Non-pigmented ciliary epithelial cell (primary cell): ENCODE data around the gene TRMT2B.
A peak's percentile ranks its signal among the peaks of the same experiment; 100 is the strongest.
"Not testable (repeated sequence)": the region's sequence is repeated elsewhere in the genome, so short reads cannot be mapped to it uniquely, and the experiment has no call there.

Experiments used
- DNase-seq: peaks from one replicate; pipeline ENCODE4 v3.0.0-alpha.2; 2010; ENCODE audit warnings: low read depth

TRMT2B gene

DNA sequence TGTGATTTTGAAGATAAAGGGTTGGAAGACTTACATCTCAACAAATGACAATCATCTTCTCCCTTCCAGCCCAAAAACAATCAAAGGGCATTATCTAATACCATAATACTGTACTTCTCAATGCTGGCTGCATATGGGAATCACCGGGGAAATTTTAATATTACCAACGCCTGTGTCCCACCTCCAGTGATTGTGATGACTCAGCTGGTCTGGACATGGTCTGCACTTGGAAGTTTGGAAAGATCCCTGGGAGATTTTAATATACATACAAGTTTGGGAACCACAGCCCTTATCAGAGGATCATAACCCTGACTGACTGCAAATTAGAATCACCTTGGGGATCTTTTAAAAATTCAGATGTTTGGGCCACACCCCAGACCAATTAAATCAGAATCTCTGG, 52.5 kb downstream of the TRMT2B start:
- DNase-seq, result no peak

DNA sequence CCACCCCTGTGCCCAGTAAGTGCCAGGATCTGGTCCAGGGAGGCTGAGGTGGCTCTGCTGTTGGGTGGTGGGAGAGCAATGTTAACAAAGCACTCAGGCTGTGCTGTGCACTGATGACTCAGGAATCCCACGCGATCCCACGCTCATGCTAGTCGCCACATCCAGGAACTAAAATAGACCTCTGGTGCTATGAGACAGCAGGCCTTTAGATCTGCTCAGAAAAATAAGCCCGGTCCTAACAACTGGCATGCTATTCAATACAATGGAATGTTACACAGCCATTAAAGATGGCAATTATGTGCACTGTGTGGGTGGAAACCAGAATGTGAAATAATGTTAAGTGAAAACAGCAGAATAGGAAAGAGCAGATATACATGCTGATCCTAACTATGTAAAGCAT, 56.4 kb downstream of the TRMT2B start:
- peak; percentile 89 for DNase-seq

DNA sequence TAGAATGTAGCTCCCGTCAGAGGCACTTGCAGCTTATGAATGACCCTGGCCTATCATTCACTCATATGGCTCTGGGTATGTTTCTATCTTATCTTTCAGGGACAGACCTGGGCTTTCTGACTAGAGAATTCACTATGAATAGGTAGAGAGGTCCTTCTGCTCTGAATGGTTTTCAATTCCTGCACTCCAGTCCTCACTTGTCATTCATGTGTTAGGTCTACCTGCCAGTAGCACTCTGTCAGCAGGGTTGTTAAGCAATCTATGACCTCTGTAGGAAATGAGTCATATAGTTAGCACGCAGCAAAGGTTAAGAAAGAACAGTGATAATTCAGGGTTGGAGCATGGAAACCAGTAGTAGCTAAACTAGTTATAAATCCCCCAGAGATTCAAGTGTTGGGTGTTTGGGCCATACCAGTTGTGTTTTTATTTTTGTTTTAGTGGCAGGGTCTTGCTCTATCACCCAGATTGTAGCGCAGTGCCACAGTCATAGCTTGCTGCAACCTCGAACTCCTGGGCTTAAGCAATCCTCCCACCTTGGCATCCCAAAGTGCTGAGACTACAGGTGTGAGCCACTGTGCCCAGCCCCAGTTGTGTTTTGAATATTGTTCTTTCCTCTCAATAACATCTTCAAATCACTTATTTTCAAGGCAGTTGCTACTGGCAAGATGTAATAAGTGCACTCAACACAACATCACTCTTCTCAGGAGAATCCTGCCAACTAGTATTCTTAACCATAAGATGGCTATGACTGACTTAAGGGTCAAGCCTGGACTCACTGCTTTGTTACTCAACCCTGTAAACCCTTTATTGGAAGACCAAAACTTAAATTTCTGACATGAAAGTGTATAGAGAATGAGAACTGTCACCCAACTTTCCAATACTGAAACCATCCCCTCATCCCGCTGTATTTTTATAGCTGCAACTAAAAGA, 57.3 kb downstream of the TRMT2B start:
- DNase-seq, result no peak

DNA sequence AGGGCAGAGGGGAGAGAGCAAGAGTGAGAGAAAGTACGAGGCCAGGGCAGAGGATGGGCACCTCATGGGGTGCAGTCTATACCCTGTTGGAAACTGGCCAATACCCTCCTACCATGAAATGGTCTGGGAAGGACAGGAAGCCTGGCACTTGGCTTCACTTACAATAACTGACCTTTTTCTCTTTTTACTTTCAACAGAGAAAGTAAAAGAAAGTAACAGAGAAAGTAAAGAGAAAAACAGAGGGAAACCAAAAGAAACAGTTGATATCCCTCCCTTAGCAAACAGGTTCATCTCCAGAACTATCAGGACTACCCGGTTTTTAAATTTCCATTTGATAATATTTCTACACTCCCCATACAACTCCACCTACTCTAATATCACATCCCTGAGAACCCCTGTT, 61.8 kb downstream of the TRMT2B start:
- DNase-seq, result no peak

DNA sequence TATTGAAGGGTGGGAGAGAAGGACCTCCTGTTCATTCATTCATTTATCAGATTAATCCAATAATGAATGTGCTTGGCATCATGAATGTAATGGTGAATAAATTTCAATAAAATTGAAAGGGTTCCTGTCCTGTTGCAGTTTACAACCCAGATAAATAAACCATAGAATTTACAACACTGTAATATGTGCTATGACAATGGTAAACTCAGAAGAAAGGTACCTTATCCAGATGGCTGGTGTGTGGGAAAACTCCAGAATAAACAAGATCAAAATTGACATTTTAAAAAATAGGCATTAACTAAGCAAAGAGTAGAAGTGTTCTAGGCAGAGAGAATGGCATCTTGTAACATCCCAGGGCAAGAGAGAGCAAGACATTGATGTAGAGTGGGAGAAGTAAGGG, 67.1 kb downstream of the TRMT2B start:
- DNase-seq, result no peak

DNA sequence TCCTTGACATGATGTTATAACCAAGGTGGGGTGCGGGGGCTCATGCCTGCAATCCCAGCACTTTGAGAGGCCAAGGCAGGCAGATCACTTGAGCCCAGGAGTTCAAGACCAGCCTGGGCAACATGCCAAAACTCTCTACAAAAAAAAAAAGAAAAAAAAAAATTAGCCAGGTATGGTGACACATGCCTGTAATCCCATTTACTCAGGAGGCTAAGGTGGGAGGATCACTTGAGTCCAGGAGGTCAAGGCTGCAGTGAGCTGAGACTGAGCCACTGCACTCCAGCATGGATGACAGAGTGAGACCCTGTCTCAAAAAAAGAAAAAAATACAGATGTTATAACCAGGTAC, 70.4 kb downstream of the TRMT2B start:
- not testable (repeated sequence) for DNase-seq

DNA sequence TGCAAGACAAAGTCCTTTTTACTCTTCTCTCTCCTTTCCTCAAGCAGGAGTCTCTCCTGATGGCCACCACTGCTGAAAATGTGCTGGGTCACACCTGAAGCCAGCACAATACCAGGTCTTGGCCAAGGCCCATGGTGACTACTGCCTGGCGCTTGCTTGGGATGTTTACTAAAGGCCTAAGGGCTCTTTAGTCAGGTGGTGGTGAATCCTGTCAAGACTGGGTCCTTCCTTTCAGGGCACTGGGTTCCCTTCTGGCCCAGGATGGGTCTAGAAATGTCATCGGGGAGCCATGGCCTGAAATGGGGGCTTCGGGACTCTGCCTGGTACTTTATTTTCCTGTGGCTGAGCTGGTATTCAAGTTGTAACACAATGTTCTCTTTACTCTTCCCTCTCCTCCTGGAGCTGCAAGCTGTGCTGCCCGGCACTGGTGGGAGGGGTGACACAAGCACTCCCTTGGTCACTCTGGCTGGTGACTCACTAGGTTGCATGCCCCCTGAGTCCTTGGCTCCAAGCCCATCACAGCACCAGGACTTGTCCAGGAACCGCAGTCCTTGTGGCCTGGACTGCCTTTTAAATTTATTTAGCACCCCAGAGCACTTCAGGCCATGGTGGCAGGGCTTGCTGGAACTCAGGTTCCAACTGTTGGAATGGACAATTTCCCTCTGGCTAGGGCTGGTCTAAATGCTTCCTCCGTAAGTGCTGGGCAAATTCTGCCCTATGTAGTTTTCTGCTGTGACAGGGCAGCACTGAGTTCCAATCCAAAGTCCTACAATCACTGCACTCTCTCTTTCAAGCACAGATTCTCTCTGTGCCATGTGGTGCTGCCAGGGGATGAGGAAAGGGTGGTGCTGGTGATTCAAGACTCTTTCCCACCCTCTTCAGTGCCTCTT, 71.1 kb downstream of the TRMT2B start:
- peak; percentile 34 for DNase-seq

DNA sequence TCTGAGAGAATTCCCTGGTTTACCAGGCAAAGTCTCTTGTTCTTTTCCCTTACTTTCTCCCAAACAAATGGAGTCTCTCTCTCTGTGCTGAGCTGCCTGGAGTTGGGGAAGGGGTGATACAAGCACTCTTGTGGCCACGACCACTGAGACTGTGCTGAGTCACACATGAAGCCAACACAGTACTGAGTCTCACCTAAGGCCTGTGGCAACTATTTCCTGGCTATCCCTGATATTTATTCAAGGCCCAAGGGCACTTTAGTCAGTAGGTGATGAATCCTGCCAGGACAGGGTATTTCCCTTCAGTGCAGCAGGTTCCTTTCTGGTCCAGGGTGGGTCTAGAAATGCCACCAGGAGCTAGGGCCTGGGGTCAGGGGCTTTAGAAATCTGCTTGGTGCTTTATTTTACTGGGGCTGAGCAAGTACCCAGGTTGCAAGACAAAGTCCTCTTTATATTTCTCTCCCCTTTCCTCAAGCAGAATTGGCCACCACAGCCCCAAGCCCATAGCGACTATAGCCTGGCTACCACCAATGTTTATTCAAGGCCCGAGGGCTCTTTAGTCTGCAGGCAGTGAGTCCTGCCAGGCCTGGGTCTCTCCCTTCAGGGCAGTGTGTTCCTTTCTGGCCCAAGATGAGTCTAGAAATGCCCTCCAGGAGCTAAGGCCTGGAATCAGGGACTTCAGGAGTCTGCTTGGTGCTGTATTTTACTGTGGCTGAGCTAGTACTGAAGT, 71.9 kb downstream of the TRMT2B start:
- DNase-seq, result no peak

DNA sequence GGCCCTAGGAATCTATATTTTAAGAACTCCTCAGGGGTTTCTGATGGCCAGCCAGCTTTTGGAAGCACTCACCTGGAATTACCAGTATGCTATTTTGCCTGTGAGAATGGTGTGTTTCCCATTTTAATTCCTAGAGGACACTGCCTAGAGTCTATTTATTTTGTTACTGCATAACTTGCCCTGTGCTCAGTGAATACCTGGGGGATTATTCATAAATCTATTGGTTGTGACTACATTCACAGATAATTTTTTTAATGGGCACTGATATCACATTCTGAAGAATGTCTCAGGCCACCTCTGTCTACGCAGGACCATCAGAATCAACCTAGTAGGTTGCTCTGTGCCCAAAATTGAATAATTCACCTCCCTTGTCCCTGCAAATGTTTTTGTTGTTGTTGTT, 75.7 kb downstream of the TRMT2B start:
- DNase-seq, result no peak

DNA sequence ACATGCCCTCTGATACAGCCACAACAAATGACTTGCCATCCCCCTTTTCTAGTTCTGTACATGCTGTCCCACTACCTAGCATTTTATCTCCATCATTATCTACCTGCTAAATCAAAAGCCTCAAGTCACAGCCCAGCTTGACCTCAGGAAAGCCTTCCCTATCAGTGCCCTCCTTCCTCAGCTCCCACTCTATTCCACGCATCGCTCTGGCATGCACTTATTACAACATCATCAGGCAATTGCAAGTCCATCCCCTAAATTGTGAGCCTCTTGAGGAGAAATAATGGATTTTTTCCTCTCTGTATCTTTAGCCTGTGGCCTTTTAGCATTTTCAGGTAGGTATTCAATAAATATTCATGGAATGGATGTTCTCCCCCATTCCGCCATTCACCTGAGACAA, 76.7 kb downstream of the TRMT2B start:
- no peak for DNase-seq

DNA sequence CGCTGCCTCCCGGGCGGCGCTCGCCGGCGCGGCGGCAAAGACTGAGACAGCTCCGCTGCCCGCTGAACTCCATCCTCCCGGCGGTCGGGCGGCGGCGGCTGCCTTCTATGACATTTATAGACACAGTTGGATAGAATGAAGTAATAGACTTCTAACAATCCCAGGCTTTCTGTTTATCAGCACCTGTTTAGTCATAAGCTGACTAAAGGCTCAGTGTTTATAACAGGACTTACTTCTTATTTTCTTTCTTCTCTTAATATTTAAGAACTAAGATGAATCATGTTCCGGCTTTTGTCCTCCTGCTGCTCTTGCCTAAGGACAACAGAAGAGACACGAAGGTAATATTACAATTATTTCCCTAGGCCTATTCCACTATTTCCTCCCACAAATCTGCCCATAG, 78.5 kb downstream of the TRMT2B start:
- DNase-seq, result peak; percentile 38

DNA sequence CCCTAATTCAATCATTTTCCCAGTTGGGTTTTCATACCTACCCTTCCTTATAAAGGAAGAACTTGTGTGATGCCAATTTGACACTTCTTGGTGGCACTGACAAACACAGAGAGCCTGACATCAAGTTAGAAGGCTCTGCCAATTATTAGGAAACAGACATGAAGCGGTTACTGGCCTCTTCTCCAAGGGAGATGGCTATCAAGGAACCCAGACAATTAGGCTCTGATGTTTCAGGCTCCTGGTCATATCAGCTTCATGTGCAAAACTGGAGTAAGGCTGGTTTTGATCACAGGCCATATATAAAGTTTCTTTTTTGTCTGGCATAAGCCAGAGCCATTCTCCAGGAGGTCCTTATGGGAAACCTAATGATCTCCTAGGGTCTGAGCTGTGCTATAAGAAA, 82.0 kb downstream of the TRMT2B start:
- no peak for DNase-seq

DNA sequence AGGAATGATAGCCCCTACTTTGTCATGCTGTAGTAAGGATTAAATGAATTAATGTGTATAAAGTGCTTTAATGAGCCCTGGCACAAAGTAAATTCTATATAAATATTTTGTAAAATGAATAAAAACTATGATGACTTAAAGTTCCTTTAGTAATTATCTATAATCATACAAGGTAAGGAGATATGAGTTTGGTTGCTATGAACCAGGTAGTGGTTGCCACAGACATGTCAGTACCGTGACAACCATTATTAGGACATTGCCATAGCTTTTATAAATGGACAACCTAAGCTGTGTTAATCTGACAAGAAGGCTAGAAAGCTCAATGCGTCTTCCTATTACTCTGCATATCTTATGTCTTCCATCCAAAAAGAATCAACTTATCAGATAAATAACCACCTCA, 82.5 kb downstream of the TRMT2B start, which contains the start of gene ARL13A:
ARL13A (plus strand) TSS at position 301 of the 400 bp plus-strand sequence. CDS start 3,982 bp downstream, outside the sequence.
- no peak for DNase-seq

DNA sequence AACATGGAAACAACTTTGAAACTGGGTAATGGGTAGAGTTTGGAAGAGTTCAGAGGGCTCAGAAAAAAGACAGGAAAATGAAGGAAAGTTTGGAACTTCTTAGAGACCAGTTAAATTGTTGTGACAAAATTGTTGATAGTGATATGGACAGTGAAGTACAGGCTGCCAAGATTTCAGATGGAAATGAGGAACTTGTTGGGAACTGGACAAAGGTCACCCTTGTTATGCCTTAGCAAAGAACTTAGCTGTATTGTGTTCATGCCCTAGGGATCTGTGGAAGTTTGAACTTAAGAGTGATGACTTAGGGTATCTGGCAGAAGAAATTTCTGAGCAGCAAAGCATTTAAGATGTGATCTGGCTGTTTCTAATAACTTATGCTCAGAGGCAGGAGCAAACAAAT, 87.5 kb downstream of the TRMT2B start:
- no peak for DNase-seq

DNA sequence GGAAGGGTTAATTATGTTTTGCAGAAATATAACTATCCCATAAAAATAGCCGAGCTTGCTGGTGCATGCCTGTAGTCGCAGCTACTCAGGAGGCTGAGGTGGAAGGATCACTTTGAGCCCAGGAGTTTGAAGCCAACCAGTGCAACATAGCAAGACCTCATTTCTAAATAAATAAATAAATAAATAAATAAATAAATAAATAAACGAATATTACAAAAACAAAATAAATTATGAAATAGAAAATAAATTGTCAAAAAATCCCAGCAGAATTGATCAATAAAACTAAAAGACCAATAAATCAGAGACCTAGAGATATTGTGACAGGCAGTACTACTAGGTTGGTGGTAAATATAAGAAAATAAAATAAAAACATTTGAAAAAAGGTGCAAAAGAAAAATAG, 89.1 kb downstream of the TRMT2B start:
- DNase-seq, result no peak
